PC-9 (cell line): Measurements from ENCODE around the gene CRACR2A. TPM values are rescaled to one million over a fixed set of nuclear protein-coding genes. Genes with fewer than 3 reads are reported as not detected.

Source experiments
- BruUV-seq: library from RNA; stranded (reverse); fragments of 400-500 nt; replicated peaks from 2 replicates; lab custom pipeline; 2021; lab: Mats Ljungman, UMichigan
- CTCF ChIA-PET: fragments of 300-600 bp; sonication (Branson Sonifier 250); formaldehyde crosslinking; loops from one replicate; lab custom pipeline; 2022; ENCODE audit warnings: antibody characterized with exemption; lab: Charles Lee
- POLR2A ChIA-PET: fragments of 300-600 bp; sonication (Branson Sonifier 250); formaldehyde crosslinking; loops from one replicate; lab custom pipeline; 2022; ENCODE audit warnings: antibody characterized with exemption; ENCODE audit not compliant: unreplicated experiment; lab: Charles Lee
- DNase-seq, 2 experiments: peaks; one replicate each; pipeline versions ENCODE4 v3.0.0 to v3.0.0-alpha.2; 2015 to 2022; ENCODE audit warnings: mixed read lengths in 1 of 2
- H2AFZ ChIP-seq: fragments of 200-600 bp; sonication (generic); 2 replicates; pipeline ENCODE4 v1.8.1; 2017; ENCODE audit warnings: antibody characterized with exemption
- H3F3A ChIP-seq: fragments of 200-600 bp; sonication (generic); 2 replicates; pipeline ENCODE4 v1.8.1; 2017; ENCODE audit warnings: antibody characterized with exemption, mild to moderate bottlenecking, low read depth; ENCODE audit not compliant: insufficient read depth
- H3K27ac ChIP-seq: fragments of 200-600 bp; sonication (generic); 2 replicates; pipeline ENCODE4 v1.6.1; 2016; ENCODE audit warnings: mixed run types
- H3K27me3 ChIP-seq: fragments of 200-600 bp; sonication (generic); 2 replicates; pipeline ENCODE4 v1.6.1; 2016; ENCODE audit warnings: low read depth, mixed run types; ENCODE audit not compliant: insufficient read depth
- H3K36me3 ChIP-seq: fragments of 200-600 bp; sonication (generic); 2 replicates; pipeline ENCODE4 v1.6.1; 2016; ENCODE audit warnings: low read depth, mixed run types
- H3K4me1 ChIP-seq: fragments of 200-600 bp; sonication (generic); replicated peaks from 2 replicates; pipeline ENCODE4 v1.6.1; 2016; ENCODE audit warnings: mixed run types; ENCODE audit not compliant: insufficient read depth
- H3K4me2 ChIP-seq: fragments of 200-600 bp; sonication (generic); 2 replicates; pipeline ENCODE4 v1.6.1; 2017; ENCODE audit warnings: mixed run types
- H3K4me3 ChIP-seq: fragments of 200-600 bp; sonication (generic); 2 replicates; pipeline ENCODE4 v1.6.1; 2016; ENCODE audit warnings: mixed run types
- H3K79me2 ChIP-seq: fragments of 200-600 bp; sonication (generic); 2 replicates; pipeline ENCODE4 v1.6.1; 2017; ENCODE audit warnings: low read depth, mixed run types
- H3K9me2 ChIP-seq: fragments of 200-600 bp; sonication (generic); 2 replicates; pipeline ENCODE4 v1.8.1; 2017; ENCODE audit warnings: mild to moderate bottlenecking; ENCODE audit not compliant: insufficient read depth
- H3K9me3 ChIP-seq: fragments of 200-600 bp; sonication (generic); 2 replicates; pipeline ENCODE4 v1.8.1; 2016; ENCODE audit warnings: low read depth; ENCODE audit not compliant: insufficient read depth
- H4K20me1 ChIP-seq: fragments of 200-600 bp; sonication (generic); 2 replicates; pipeline ENCODE4 v1.8.1; 2017; ENCODE audit not compliant: insufficient read depth
- CTCF ChIP-seq: fragments of 200-600 bp; sonication (generic); conservative IDR thresholded peaks from 2 replicates; pipeline ENCODE4 v1.6.1; 2017; ENCODE audit warnings: mixed run types, antibody characterized with exemption, mild to moderate bottlenecking, moderate library complexity
- EZH2 ChIP-seq: fragments of 200-600 bp; sonication (generic); IDR thresholded peaks from 2 replicates; pipeline ENCODE4 v1.8.0; 2017; ENCODE audit warnings: antibody characterized with exemption, low read depth
- intact Hi-C: fragments of 100-400 bp; cut with micrococcal nuclease; formaldehyde crosslinking; loops from one replicate; pipeline ENCODE4 v1.10.0; 2022; ENCODE audit not compliant: unreplicated experiment
- total RNA-seq: library from RNA; stranded (reverse); gene quantifications from 2 replicates; pipeline ENCODE4 v1.2.3, GENCODE V29; 2021

Gene CRACR2A
- total RNA-seq, 1 experiment from 2014 or later = not detected

GRCh38 chr12:3791256-3791874 lies 38.5 kb upstream of the CRACR2A start:
- H3K4me1 ChIP-seq = no peaks in the 10 kb centered on the region
- no peaks in the 10 kb centered on the region for H4K20me1 ChIP-seq
- H3K4me2 ChIP-seq = no peak overlapping the region
- no TSS peak for BruUV-seq
- no peak overlapping the region for H3K4me3 ChIP-seq
- intact Hi-C loops = no loop called here
- ChIA-PET CTCF (no interaction called here), POLR2A (no interaction called here)
- no peaks in the 10 kb centered on the region for H3K9me3 ChIP-seq
- no peaks in the 10 kb centered on the region for H3K36me3 ChIP-seq
- H3K9me2 ChIP-seq = no peaks in the 10 kb centered on the region
- H2AFZ ChIP-seq = no peak overlapping the region
- no peak overlapping the region for H3K27ac ChIP-seq
- no peaks in the 10 kb centered on the region for H3K79me2 ChIP-seq
- TF ChIP-seq EZH2 = no peak
- no peak for TF ChIP-seq CTCF
- H3K27me3 ChIP-seq = peaks cover 59% of the 10 kb centered on the region
- H3F3A ChIP-seq = no peaks in the 10 kb centered on the region
- no peak for DNase-seq

- Histone ChIP-seq H3K4me1 (no peaks in the 10 kb centered on the region), H3K4me3 (no peak overlapping the region), H3K36me3 (no peaks in the 10 kb centered on the region), H3K9me3 (no peaks in the 10 kb centered on the region), H3F3A (no peaks in the 10 kb centered on the region), H2AFZ (no peak overlapping the region), H3K4me2 (no peak overlapping the region), H3K27me3 (peaks cover 59% of the 10 kb centered on the region), H4K20me1 (no peaks in the 10 kb centered on the region), H3K79me2 (no peaks in the 10 kb centered on the region), H3K9me2 (no peaks in the 10 kb centered on the region), H3K27ac (no peak overlapping the region)
- no peak for DNase-seq
- no TSS peak for BruUV-seq
- no peak for TF ChIP-seq EZH2
- no peak for TF ChIP-seq CTCF
- intact Hi-C loops = no loop called here
- POLR2A ChIA-PET = no interaction called here
- CTCF ChIA-PET = no interaction called here
Measured at GRCh38 chr12:3790642-3791041, 37.7 kb upstream of the CRACR2A start.

GRCh38 chr12:3789838-3790237 lies 36.9 kb upstream of the CRACR2A start:
- ChIA-PET CTCF (no interaction called here), POLR2A (no interaction called here)
- Histone ChIP-seq H3K79me2 (no peaks in the 10 kb centered on the region), H3K4me2 (no peak overlapping the region), H3K9me3 (no peaks in the 10 kb centered on the region), H2AFZ (no peak overlapping the region), H3F3A (no peaks in the 10 kb centered on the region), H3K4me3 (no peak overlapping the region), H3K27me3 (peaks cover 61% of the 10 kb centered on the region), H3K36me3 (no peaks in the 10 kb centered on the region), H4K20me1 (no peaks in the 10 kb centered on the region), H3K27ac (no peak overlapping the region), H3K4me1 (no peaks in the 10 kb centered on the region), H3K9me2 (no peaks in the 10 kb centered on the region)
- no TSS peak for BruUV-seq
- TF ChIP-seq CTCF (no peak), EZH2 (no peak)
- DNase-seq = no peak
- intact Hi-C loops = no loop called here
